Endothelial cell of hepatic sinusoid (primary cell): ENCODE measurements around the gene FBXL16.

Source experiments
- in situ Hi-C: cut with HindIII; loops from 2 replicates; pipeline ENCODE4 v1.10.0; 2017; ENCODE audit warnings: low sequenced_read_pairs

Gene FBXL16

DNA sequence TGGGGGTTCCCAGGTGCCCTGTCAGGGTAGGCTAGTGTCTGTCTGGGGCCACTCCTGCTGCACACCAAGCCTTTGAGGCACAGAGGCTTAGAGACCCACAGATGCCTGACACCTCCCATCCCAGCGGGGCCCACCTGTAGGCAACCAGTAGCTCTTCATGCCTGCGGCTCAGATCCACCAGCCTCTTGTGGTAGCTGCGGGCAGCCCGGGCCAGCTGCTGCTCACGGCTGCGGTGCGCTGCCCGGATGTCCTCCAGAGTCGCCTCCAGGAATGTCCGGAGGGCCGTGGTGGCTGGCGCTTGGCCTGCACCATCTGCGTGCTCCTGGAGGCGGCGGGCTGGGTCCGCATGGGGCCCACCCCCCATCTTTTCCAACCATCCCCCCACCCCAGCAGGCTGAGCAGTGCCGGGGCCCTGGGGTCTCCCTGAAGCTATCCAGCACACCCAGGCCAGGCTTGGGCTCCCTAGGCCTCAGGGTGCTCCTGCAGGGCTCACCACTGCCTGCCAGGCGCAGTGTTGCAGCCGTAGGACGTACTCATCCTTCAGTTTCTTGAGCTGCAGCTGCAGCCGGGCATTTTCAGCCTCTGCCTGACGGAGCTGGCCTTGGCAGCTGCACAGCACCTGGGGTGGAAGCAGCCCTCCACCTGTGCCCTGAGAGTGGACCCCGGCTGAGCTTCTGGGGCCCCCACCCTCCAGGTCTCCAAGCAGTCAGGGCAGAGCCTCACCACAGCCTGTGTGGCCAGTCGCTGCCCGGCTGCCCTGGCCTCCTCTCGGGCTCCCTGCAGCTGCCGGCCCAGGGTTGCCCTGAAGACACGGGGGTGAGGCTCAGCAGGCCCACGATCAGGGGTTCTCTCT is 18.8 kb upstream of the FBXL16 start:
- in situ Hi-C loops: no loop called here

DNA sequence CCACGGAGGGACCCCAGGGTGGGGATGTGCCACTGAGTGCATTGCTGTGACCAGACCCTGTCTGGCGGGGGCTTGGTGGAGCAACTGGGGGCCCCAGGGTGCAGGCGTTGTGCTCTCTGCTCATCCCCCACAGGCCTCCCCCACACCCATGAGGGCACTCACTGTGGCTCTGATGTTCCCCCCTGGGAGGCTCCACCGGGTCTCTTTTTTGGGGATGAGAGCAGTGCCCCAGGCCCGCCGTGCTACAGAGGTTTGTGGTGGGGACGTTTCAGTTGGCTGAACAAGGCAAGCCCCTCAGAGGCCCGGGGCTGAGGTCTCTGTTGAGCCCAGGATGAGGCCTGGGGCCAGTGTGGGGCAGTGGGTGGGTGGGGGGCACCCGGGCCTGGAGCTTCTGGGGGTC is 18.1 kb upstream of the FBXL16 start:
- in situ Hi-C loops: no loop called here

DNA sequence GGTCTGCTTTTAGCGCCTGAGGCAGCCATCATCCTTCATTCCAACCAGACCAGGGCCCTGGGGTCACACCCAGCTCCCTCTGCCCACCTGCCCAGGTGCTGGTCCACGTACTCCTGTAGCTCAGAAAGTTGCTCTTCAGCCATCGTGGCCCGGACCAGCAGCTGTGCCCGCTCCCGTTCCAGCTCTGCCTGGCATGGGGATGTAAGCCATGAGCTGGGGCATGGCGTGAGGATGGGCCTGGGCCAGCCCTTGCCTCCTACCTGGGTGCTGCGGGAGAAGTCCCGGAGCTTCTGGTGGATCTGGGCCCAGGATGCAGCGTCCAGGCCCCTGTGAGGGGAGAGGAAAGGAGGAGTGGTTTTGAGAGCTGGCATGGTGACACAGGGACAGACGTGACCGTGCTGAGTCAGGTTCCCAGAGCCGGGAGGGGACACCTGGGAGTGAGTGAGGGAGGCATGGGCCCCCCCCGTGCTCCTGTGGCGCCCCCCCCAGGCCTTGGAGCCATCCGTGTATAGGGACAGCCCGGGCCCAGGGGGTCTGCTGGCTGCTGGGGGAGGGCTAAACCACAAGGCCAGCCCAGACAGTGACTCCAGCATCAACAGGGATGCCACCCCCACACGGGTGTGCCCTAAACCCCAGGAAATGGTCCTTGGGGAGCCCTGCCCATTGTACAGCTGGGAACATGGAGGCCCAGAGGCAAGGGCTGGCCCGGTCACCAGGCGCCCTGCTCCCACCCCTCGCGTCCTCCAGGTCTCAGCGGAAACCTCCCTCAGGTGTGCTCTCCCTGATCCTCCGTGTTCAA is 17.4 kb upstream of the FBXL16 start:
- in situ Hi-C loops: no loop called here

DNA sequence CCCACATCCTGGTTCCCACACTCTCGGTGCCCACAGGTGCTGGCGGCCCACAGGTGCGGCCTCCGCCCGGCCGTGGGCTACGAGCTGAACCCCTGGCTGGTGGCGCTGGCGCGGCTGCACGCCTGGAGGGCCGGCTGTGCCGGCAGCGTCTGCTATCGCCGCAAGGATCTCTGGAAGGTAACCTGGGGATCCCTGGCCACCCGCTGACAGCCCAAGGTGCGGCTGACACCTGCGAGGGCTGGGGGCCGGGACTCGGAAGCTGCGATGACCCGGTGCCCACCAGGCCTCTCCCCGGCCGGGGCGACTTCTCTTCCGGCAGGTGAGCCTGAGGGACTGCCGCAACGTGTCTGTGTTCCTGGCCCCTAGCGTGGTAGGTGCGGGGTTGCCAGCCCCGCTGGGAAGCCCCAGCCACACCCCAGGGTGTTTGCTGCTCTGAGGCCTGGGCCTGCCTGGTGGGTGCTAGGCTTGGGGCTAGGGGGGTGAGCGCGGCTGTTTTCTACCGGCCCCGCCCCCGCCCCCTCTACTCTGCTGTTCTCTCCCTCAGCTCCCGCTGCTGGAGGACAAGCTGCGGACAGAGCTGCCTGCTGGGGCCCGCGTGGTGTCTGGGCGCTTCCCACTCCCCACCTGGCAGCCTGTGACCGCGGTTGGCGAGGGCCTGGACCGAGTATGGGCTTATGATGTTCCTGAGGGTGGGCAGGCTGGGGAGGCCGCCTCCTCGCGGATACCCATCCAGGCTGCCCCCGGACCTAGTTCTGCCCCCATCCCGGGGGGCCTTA is 16.4 kb upstream of the FBXL16 start:
- in situ Hi-C loops: no loop called here

GRCh38 chr16:720990-721764 is 15.6 kb upstream of the FBXL16 start, which contains the start of gene ANTKMT:
TSS of gene ANTKMT (plus strand) at chr16:721146. CDS start at chr16:721275, 129 bp downstream.
- in situ Hi-C loops: no loop called here

- in situ Hi-C loops: no loop called here
Observed at GRCh38 chr16:720447-720989, 14.9 kb upstream of the FBXL16 start.

DNA sequence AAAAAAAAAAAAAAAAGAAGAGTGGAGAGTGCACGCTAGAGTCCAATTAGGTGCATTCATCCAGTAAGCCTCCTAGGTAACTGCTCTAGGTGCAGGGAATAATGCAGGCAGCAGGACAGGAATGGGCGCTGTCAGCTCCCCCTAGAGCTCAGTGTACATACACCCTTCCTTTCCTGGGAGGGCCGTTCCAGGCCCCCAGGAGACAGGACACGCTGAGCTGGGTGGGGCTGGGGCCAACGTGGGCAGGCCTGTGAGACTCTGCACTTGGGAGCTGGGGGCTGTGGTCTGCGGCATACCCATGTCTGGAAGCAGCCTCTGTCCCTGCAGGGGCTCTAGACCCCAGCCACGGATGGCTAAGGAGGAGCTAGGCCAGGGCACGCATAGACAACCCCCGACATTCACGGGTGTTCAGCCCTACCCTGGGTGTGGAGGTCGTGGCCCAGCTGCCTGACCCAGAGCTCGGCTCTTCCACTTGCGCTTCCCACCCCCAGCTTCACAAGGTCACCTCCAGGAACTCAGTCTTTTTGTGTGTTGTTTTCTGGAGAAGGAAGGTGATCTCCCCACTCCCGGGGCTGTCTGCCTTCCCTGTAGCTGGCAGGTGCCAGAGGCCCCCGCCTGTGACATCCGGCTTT is 14.3 kb upstream of the FBXL16 start:
- in situ Hi-C loops: loop anchor here (10.0 kb wide), 1 partner anchor 65 kb away; no protein-coding TSS in a partner anchor

- in situ Hi-C loops: loop anchor here (10.0 kb wide), 1 partner anchor 64 kb away; no protein-coding TSS in a partner anchor
Observed at GRCh38 chr16:718922-719321, 13.3 kb upstream of the FBXL16 start.

DNA sequence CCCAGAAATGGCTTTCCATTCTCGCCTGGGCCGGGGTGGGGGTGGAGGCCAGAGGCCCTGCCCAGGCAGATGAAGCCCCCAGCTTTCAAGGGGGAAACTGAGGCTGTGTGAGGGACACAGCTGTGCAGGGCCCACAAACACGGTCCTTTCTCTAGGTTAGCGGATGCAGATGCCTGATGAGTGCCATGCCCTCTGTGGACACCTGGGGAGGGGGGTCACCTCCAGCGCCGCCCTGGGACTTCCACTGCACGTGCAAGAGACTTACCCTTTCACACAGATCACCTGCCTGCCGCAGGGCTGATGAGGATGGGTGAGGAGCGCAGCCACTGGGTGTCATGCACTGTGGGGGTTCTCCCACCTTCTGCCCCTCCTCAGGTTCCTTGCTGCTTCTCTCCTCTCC is 12.8 kb upstream of the FBXL16 start:
- in situ Hi-C loops: loop anchor here (10.0 kb wide), 1 partner anchor 64 kb away; no protein-coding TSS in a partner anchor

DNA sequence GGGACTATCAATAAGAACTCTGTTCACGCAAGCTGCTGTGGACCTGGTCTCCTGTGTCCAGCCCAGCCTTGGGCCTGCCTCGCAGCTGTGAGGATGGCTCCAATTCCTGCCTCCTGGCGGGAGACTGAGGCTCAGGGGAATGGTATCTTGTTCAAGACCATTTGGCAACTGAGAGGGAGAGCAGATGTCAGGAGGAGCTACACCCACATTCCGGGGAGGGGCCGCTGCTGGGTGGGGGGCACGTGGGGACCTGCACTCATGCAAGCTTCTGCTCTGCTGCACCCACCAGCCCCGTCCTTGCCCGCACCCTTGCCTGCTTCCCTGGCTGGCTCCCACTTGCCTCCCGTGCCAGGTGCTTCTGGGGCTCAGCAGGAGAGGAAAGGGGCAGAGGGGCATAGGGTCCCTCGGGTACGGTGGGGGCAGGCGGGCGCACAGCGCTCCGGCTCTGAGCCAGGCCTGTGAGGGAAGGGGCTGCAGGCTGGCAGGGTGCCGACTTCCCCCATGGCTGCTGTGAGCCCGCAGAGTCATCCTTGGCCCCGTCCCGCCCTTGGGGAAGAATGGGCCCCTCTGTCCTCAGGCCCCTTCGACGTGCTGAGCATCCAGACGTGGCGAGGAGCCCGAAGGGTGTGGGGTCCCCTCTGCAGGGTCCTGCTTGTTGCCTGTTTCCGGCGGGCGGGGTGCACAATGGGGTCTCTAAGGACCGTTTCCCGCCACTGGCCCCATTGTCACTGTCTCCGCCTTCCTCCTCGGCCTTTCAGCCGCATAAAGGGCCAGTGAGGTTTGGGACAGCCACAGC is 12.0 kb upstream of the FBXL16 start:
- in situ Hi-C loops: loop anchor here (10.0 kb wide), 1 partner anchor 63 kb away; no protein-coding TSS in a partner anchor

- in situ Hi-C loops: loop anchor here (10.0 kb wide), 1 partner anchor 62 kb away; no protein-coding TSS in a partner anchor
Observed at GRCh38 chr16:716768-717325, 11.2 kb upstream of the FBXL16 start.

GRCh38 chr16:716200-716568 is 10.6 kb upstream of the FBXL16 start:
- in situ Hi-C loops: loop anchor here (10.0 kb wide), 1 partner anchor 61 kb away; no protein-coding TSS in a partner anchor

- in situ Hi-C loops: loop anchor here (10.0 kb wide), 1 partner anchor 61 kb away; no protein-coding TSS in a partner anchor
Observed at GRCh38 chr16:715477-716199, 10.0 kb upstream of the FBXL16 start.

GRCh38 chr16:714558-715476 is 9.2 kb upstream of the FBXL16 start, which contains the start of gene METRN:
TSS of gene METRN (plus strand) at chr16:715118. CDS start at chr16:715290, 172 bp downstream.
- in situ Hi-C loops: loop anchor here (5.0 to 10.0 kb wide), 2 partner anchors 60 to 262 kb away; no protein-coding TSS in a partner anchor

- in situ Hi-C loops: loop anchor here (5.0 to 10.0 kb wide), 2 partner anchors 59 to 263 kb away; no protein-coding TSS in a partner anchor
Observed at GRCh38 chr16:714079-714478, 8.5 kb upstream of the FBXL16 start.

DNA sequence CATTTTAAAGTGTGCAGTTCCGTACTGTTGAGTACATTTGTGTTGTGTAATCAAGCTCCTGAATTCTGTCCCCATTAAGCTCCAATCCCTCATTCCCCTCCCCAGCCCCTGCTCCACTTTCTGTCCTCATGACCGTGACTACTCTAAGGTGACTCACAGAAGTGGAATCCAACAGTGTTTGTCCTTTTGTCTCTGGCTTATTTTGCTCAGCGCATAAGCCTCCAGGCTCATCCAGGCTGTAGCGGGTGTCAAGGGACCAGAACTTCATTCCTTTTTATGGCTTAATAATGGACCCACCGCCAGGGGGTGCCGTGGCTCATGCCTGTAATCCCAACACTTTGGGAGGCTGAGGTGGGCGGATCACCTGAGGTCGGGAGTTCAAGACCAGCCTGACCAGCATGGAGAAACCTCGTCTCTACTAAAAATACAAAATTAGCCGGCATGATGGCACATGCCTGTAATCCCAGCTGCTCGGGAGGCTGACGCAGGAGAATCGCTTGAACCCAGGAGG is 7.2 kb upstream of the FBXL16 start:
- in situ Hi-C loops: loop anchor here (5.0 to 10.0 kb wide), 2 partner anchors 58 to 265 kb away; no protein-coding TSS in a partner anchor
